ENCODE results near the gene GPI. TPM values are rescaled to one million over a fixed set of nuclear protein-coding genes. Genes with fewer than 3 reads are reported as not detected.

GPI gene
- total RNA-seq, 1 experiment from 2014 or later = 263 TPM

GRCh38 chr19:34341935-34342680 lies 22.9 kb upstream of the GPI start:
- no peaks in the 10 kb centered on the region for H3K4me1 ChIP-seq (ENCODE audit: insufficient read depth, low read length)
- no peaks in the 10 kb centered on the region for H4K20me1 ChIP-seq (ENCODE audit: low read length)
- no peaks in the 10 kb centered on the region for H3K36me3 ChIP-seq (ENCODE audit: low read depth, low read length)
- no peaks in the 10 kb centered on the region for H3K79me2 ChIP-seq (ENCODE audit: low read length)
- no peaks in the 10 kb centered on the region for H3K9me2 ChIP-seq (replicated peaks; ENCODE audit: low read length)
- no peak overlapping the region for H3K9ac ChIP-seq (ENCODE audit: low read length)
- no peak overlapping the region for H3K27ac ChIP-seq (ENCODE audit: low read length)
- BruUV-seq (replicated peaks) = no TSS peak
- no peaks in the 10 kb centered on the region for H3K27me3 ChIP-seq (ENCODE audit: low read length)
- no peak overlapping the region for H3K4me2 ChIP-seq (ENCODE audit: low read length)
- H3F3A ChIP-seq (ENCODE audit: low read length, unreplicated experiment) = no peaks in the 10 kb centered on the region
- no peak for TF ChIP-seq EZH2phosphoT487 (IDR thresholded peaks at IDR 0.05; ENCODE audit: borderline replicate concordance, low read length)
- TF ChIP-seq, protein P1, sequence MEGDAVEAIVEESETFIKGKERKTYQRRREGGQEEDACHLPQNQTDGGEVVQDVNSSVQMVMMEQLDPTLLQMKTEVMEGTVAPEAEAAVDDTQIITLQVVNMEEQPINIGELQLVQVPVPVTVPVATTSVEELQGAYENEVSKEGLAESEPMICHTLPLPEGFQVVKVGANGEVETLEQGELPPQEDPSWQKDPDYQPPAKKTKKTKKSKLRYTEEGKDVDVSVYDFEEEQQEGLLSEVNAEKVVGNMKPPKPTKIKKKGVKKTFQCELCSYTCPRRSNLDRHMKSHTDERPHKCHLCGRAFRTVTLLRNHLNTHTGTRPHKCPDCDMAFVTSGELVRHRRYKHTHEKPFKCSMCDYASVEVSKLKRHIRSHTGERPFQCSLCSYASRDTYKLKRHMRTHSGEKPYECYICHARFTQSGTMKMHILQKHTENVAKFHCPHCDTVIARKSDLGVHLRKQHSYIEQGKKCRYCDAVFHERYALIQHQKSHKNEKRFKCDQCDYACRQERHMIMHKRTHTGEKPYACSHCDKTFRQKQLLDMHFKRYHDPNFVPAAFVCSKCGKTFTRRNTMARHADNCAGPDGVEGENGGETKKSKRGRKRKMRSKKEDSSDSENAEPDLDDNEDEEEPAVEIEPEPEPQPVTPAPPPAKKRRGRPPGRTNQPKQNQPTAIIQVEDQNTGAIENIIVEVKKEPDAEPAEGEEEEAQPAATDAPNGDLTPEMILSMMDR (conservative IDR thresholded peaks at IDR 0.05; ENCODE audit: low read depth, low read length) = no peak
- TF ChIP-seq EZH2 (IDR thresholded peaks at IDR 0.05; ENCODE audit: low read length, unreplicated experiment) = no peak
- H3K4me3 ChIP-seq (ENCODE audit: low read length) = no peak overlapping the region
- POLR2A ChIA-PET (ENCODE audit: unreplicated experiment) = no interaction called here
- H3K9me3 ChIP-seq (ENCODE audit: low read length) = no peaks in the 10 kb centered on the region
- intact Hi-C loops (cut with micrococcal nuclease) = no loop called here
- no peak overlapping the region for H2AFZ ChIP-seq (ENCODE audit: low read length)
- CTCF ChIA-PET = no interaction called here
- no peak for DNase-seq
- ATAC-seq = no peak

DNA sequence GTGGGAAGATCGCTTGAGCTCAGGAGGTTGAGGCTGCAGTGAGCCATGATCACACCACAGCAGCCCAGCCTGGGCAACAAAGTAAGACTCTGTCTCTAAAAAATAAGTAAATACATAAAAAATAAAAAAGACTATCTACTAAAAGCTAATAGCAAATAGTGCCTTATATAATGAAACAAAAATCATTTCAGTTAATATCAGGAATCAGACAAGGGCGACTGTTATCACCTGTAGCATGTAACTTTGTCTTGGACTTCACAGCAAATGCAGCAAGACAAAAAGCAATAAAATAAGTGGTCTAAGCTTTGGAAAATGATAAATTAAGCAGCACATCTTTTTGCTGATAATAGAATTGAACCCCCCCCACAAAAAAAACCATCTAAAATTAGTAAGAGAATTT lies 21.2 kb upstream of the GPI start:
- TF ChIP-seq, protein P1 (conservative IDR thresholded peaks at IDR 0.05; ENCODE audit: low read depth, low read length) = no peak
- TF ChIP-seq EZH2phosphoT487 (IDR thresholded peaks at IDR 0.05; ENCODE audit: borderline replicate concordance, low read length) (no peak), EZH2 (IDR thresholded peaks at IDR 0.05; ENCODE audit: low read length, unreplicated experiment) (no peak)
- no peaks in the 10 kb centered on the region for H4K20me1 ChIP-seq (ENCODE audit: low read length)
- no peak overlapping the region for H3K4me2 ChIP-seq (ENCODE audit: low read length)
- no peaks in the 10 kb centered on the region for H3K79me2 ChIP-seq (ENCODE audit: low read length)
- H3K4me3 ChIP-seq (ENCODE audit: low read length) = no peak overlapping the region
- intact Hi-C loops (cut with micrococcal nuclease) = no loop called here
- DNase-seq (no peak), ATAC-seq (no peak)
- H3K36me3 ChIP-seq (ENCODE audit: low read depth, low read length) = no peaks in the 10 kb centered on the region
- POLR2A ChIA-PET (ENCODE audit: unreplicated experiment) = no interaction called here
- no peaks in the 10 kb centered on the region for H3K4me1 ChIP-seq (ENCODE audit: insufficient read depth, low read length)
- CTCF ChIA-PET = no interaction called here
- no peaks in the 10 kb centered on the region for H3K27me3 ChIP-seq (ENCODE audit: low read length)
- no peak overlapping the region for H3K27ac ChIP-seq (ENCODE audit: low read length)
- H3K9me3 ChIP-seq (ENCODE audit: low read length) = no peaks in the 10 kb centered on the region
- no TSS peak for BruUV-seq (replicated peaks)
- H3K9me2 ChIP-seq (replicated peaks; ENCODE audit: low read length) = no peaks in the 10 kb centered on the region
- no peak overlapping the region for H2AFZ ChIP-seq (ENCODE audit: low read length)
- no peak overlapping the region for H3K9ac ChIP-seq (ENCODE audit: low read length)
- H3F3A ChIP-seq (ENCODE audit: low read length, unreplicated experiment) = no peaks in the 10 kb centered on the region

GRCh38 chr19:34345947-34346351 lies 19.0 kb upstream of the GPI start:
- ATAC-seq (peak; percentile 83), DNase-seq (peak; percentile 81)
- Histone ChIP-seq H3K9me3 (ENCODE audit: low read length) (no peaks in the 10 kb centered on the region), H3K36me3 (ENCODE audit: low read depth, low read length) (no peaks in the 10 kb centered on the region), H3F3A (ENCODE audit: low read length, unreplicated experiment) (no peaks in the 10 kb centered on the region), H3K27me3 (ENCODE audit: low read length) (no peaks in the 10 kb centered on the region), H3K27ac (ENCODE audit: low read length) (no peak overlapping the region), H3K4me3 (ENCODE audit: low read length) (no peak overlapping the region), H3K9ac (ENCODE audit: low read length) (no peak overlapping the region), H3K79me2 (ENCODE audit: low read length) (no peaks in the 10 kb centered on the region), H3K4me2 (ENCODE audit: low read length) (no peak overlapping the region), H3K9me2 (replicated peaks; ENCODE audit: low read length) (no peaks in the 10 kb centered on the region), H2AFZ (ENCODE audit: low read length) (no peak overlapping the region), H4K20me1 (ENCODE audit: low read length) (no peaks in the 10 kb centered on the region), H3K4me1 (ENCODE audit: insufficient read depth, low read length) (no peaks in the 10 kb centered on the region)
- POLR2A ChIA-PET (ENCODE audit: unreplicated experiment) = no interaction called here
- CTCF ChIA-PET = interaction anchor here (0.7 kb wide), 1 partner anchor 142 kb away, joined by 3 read pairs; no protein-coding TSS in a partner anchor
- BruUV-seq (replicated peaks) = no TSS peak
- intact Hi-C loops (cut with micrococcal nuclease) = no loop called here
- TF ChIP-seq EZH2 (IDR thresholded peaks at IDR 0.05; ENCODE audit: low read length, unreplicated experiment) = no peak
- TF ChIP-seq, protein P1 (conservative IDR thresholded peaks at IDR 0.05; ENCODE audit: low read depth, low read length) = peak; percentile 89

All from PC-3 (cell line).